HuH-7 (cell line): ENCODE data around the gene TRIM27.
"Not testable (repeated sequence)": the region's sequence is repeated elsewhere in the genome, so short reads cannot be mapped to it uniquely, and the experiment has no call there.

Source experiments
- DNase-seq: peaks from one replicate; pipeline ENCODE4 v3.0.0; 2011; ENCODE audit warnings: low spot score

TRIM27 gene

DNA sequence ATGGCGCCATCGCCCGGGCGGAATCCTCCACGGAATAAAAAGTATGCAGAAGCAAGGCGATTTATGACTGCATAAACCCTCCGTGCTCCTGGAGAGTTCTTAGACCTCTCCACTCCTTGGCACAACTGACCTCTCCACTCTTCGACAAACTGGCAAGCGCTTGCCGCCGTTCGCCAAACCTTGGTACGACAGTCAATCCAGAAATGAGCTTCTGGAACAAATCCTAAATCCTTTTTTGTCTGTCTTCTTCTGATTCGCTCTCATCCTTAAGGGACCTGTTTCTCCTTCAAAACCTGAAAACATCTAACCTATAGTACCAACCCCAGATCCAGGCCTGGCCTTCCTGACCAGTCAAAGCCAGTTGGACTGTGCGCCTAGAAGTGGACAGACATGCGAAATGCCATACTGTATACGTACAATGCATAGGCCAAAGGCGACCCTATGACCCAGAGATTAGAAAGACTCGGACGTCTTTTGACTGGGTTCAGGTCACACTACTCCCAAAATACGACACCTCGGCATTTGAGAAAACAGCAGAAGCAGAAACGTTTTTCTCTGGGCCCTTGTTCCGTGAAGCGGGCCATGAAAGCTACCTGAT lies 59.4 kb downstream of the TRIM27 start:
- no peak for DNase-seq

DNA sequence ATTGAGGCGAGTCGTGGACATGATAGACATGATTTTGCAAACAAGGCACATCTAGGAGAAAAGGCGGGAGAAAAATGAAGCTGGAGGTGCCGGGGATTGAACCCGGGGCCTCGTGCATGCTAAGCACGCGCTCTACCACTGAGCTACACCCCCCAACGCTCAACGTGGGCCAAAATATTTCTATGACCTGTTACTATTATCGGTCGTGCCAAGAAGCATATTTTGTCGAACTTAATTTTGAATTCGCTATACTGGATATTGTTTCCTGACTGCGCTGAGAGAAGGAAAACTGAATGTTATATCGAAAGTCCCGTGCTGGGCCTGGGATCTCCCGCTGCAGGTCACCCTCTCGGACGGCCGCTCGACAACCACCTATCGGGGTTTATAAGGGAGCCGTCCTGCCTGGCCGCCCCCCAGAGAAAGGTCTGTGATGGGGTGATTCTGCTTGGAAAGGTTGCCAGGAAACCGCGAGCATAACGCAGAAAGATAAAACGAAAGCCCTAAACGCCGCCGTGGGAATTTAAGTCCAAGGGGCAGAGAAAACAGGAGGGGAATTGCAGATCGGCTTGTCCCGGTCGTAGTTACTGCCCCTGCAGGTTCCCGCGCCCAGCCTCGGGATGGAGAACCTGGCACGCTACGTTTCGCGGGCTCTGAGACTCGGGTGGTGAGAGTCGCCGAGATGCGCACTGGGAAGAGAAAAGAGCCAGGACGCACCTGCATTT lies 60.0 kb downstream of the TRIM27 start:
- DNase-seq, result no peak

DNA sequence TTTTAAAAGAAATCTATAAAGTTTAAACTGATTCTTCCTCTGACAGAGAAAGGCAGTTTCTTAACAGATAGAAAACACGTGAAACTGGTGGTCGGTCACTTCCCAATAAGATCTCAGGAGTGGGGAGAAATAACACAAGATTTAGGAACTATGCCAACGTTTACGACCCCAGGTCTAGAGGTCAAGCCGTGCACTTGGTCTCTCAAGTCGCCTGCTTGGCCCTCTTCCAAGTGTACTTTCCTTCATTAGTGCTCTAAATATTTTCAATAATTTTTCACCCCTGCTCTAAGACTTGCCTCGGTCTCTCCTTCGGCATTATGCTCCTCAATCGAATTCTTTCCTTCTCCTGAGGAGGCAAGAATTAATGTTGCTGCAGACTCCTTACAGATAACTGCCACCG lies 61.7 kb downstream of the TRIM27 start:
- no peak for DNase-seq

DNA sequence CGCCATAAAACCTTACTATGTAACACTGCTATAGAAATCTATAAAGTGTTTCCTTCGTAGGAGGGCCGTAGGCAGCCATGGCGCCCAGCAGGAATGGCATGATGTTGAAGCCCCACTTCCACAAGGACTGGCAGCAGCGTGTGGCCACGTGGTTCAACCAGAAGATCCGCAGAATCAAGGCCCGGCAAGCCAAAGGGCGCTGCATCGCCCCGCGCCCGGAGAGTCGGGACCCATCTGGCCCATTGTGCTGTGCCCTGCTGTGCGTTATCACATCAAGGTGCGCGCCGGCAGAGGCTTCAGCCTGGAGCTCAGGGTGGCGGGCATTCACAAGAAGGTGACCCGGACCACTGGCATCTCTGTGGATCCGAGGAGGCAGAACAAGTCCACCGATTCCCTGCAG lies 62.4 kb downstream of the TRIM27 start:
- no peak for DNase-seq

DNA sequence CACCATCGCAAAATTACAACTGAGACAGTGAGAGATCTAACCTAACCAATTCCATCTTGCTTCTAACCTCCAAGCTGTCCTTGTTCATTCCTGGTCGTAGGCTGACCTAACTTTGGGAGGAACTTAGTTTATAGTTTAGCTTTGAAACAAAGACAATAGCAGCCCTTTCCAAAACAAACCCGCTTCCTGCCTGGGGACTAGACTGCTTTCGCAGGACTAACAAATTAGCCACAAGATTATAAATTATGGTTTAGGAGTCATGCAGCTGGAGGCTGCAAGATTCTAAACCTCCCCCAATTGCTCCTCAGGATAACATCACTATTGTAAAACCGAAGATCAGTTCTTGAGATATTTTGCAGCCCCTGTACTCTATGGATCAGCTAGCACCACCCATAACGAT lies 63.2 kb downstream of the TRIM27 start:
- no peak for DNase-seq

DNA sequence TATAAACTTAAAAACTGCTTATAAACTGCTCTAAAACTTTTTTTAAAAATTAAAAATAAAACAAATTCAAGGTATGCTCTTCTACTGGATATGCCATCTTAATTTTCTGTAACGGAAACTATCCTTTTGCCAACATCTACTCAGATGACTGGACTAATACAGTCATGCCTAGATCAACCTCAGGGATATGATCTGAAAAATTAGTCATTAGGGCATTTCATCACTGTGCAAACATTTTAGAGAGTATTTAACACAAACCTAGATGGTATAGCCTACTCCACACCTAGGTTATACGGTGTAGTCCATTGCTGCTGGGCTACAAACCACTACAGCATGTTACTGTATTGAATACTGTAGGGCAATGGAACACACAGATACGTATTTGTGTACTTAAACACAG lies 64.8 kb downstream of the TRIM27 start:
- no peak for DNase-seq

DNA sequence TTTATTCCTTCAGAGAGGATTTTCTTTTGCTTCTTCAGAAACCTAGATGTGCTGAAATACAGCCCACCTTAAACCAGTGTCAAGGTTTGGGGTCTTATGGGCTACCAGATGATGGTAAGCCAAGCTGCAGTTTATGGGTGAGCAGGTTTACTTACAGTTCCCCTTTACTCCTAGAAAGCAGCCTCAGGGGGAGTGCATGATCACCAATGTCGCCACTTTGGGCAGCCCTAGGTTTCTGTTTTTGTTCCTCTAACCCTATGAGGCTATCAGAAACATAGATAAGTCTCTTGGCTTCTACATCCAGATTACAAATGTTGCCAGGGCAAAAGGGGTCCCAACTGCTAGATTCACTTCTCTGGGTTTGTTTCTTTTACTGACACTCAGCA lies 67.2 kb downstream of the TRIM27 start:
- no peak for DNase-seq

DNA sequence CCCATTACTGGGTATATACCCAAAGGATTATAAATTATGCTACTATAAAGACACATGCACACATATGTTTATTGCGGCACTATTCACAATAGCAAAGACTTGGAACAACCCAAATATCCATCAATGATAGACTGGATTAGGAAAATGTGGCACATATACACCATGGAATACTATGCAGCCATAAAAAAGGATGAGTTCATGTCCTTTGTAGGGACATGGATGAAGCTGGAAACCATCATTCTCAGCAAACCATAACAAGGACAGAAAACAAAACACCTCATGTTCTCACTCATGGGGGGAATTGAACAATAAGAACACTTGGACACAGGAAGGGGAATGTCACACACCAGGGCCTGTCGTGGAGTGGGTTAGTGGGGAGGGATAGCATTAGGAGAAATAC lies 69.4 kb downstream of the TRIM27 start:
- not testable (repeated sequence) for DNase-seq
